SK-N-SH (cell line): ENCODE data around the gene GPR63.

Source experiments
- CTCF ChIP-seq: fragments of 200-600 bp; sonication (generic); IDR thresholded peaks from 2 replicates; pipeline ENCODE4 v1.6.1; 2017; ENCODE audit warnings: antibody characterized with exemption, mild to moderate bottlenecking, moderate library complexity
- FOSL2 ChIP-seq: IDR thresholded peaks from 2 replicates; pipeline ENCODE4 v1.4.0; 2012; ENCODE audit warnings: low read depth, mild to moderate bottlenecking, moderate library complexity, borderline replicate concordance
- MXI1 ChIP-seq: IDR thresholded peaks from 2 replicates; pipeline ENCODE4 v1.6.1; 2012; ENCODE audit warnings: mild to moderate bottlenecking, low read depth, low read length, improper control_type of control experiment
- RAD21 ChIP-seq: IDR thresholded peaks from 2 replicates; pipeline ENCODE4 v1.6.1; 2012; ENCODE audit warnings: mild to moderate bottlenecking, low read length
- RFX5 ChIP-seq: IDR thresholded peaks from 2 replicates; pipeline ENCODE4 v1.6.1; 2012; ENCODE audit warnings: mild to moderate bottlenecking, improper control_type of control experiment, low read length
- TAF1 ChIP-seq: IDR thresholded peaks from 2 replicates; pipeline ENCODE4 v1.6.1; 2012; ENCODE audit warnings: low read depth, mild to moderate bottlenecking, low read length, moderate library complexity, borderline replicate concordance
- USF2 ChIP-seq: fragments of 150-350 bp; IDR thresholded peaks from 2 replicates; pipeline ENCODE4 v1.6.1; 2017; ENCODE audit warnings: antibody characterized with exemption, low read length, low read depth, borderline replicate concordance

GRCh38 chr6:96861588-96861987 lies 24.3 kb upstream of the GPR63 start:
- TF ChIP-seq FOSL2 (no peak), CTCF (no peak), RAD21 (no peak), USF2 (no peak), MXI1 (no peak), RFX5 (no peak), TAF1 (no peak)
